ENCODE measurements around the gene ATP5MG.

ATP5MG gene

GRCh38 chr11:118442908-118443589 is 41.6 kb downstream of the ATP5MG start:
- no peak for DNase-seq (ENCODE audit: low spot score)

GRCh38 chr11:118443590-118444218 is 42.3 kb downstream of the ATP5MG start:
- DNase-seq (ENCODE audit: low spot score) = no peak

- no peak for DNase-seq (ENCODE audit: low spot score)
These were observed 46.0 kb downstream of the ATP5MG start for GRCh38 chr11:118447423-118447822.

- no peak for DNase-seq (ENCODE audit: low spot score)
These were observed 46.9 kb downstream of the ATP5MG start for GRCh38 chr11:118448294-118448693.

- DNase-seq (ENCODE audit: low spot score) = no peak
These were observed 48.0 kb downstream of the ATP5MG start for GRCh38 chr11:118449316-118449918.

- no peak for DNase-seq (ENCODE audit: low spot score)
These were observed 49.0 kb downstream of the ATP5MG start for GRCh38 chr11:118450451-118450850.

Measured in pons (tissue), 1 donor.